HG03571 (cell line): ENCODE results near the gene SPATA18.
A peak's percentile ranks its signal among the peaks of the same experiment; 100 is the strongest.
"Not testable (repeated sequence)": the region's sequence is repeated elsewhere in the genome, so short reads cannot be mapped to it uniquely, and the experiment has no call there.

Experiments
- ATAC-seq: cut with Tn5 transposase; IDR thresholded peaks from one replicate; pipeline ENCODE4 v1.9.1; 2021; ENCODE audit not compliant: unreplicated experiment

Gene SPATA18

DNA sequence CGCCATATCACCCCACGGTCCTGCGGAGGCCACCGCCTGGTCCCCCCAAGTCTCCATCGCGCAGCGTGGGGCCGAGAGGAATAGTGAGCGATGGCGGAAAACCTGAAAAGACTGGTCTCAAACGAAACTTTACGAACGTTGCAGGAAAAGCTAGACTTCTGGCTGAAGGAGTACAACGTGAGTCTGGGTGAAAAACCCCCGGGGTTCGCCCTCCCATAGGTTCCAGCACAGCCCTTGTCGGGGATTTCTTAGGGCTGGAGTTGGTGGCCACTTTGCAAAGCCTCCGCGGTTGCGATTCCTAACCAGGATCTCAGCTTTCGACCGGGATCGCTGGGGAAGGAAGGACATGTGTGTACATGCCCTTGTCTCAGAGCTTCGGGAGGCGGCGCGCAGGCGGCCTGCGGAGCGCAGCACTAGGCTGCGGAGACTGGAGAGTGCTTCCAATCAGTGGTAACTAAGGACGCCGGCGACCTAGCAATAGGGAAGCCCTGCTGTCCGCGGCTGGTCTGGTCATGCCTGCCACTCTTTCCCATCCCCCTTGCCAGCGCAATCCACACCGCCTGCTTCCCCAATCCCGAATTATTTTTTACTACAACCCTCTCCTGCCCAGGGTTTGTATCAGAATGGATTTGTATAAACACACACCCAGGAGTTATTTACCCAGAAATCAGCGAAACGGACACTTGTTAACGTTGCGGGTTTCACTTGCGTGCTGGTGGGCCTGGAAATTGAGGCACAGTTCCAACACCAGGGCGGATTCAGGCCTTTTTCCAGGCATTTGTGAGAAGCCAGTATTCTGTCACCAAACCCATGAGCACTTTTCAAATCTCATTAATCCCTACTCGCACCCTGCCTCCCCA, 741 bp downstream of the SPATA18 start:
- ATAC-seq = peak; percentile 49

DNA sequence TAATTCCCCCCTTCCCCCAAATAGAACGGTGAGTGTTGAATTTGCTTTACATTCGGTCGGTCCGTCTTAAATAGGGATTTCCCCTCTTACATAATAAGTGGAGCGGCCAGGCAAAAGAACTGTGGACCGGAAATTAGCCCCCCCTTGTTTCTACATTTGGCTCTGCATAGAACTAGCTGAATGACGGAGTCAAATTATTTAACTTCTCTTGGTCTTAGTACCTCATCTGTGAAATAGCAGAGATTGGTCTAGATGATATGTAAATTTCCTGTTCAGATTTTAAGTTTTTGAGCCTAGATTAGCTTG, 1.3 kb downstream of the SPATA18 start:
- no peak for ATAC-seq

DNA sequence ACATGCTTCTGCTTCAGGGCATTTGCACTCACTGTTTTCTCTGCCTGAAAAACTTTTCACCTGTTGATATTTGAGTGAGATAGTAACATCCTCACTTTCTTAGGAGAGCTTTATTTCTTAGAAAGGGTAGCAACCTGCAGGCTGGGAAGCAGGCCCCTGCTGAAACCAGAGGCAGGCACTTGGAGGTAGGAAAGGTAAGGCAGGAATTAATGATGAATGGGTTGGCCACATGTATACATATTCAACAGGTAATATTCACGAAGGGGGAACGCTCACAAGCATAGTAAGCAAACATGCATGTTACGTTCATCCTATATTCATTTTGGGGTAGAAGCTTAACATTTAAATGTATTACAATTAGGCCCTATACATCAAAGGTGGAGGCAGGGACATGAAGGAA, 3.1 kb downstream of the SPATA18 start:
- ATAC-seq = no peak

DNA sequence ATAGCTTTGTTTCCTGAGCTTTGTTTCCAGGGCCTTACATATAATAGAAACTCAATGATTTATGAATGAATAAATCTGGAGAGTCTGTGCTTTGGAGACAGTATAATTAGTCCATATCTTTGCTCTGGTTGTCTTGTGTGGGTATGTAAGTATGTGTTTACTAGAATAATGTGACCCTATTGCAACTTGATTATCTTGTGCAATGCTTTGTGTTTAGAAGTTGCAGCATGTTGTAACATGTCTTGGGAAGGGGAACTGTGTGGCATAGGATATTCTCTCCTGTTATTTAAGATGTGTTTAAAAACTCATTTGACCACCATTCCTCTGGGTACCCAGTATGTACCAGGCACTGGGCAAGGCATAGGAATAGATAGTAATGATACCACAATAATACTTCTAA, 6.1 kb downstream of the SPATA18 start:
- ATAC-seq = no peak

DNA sequence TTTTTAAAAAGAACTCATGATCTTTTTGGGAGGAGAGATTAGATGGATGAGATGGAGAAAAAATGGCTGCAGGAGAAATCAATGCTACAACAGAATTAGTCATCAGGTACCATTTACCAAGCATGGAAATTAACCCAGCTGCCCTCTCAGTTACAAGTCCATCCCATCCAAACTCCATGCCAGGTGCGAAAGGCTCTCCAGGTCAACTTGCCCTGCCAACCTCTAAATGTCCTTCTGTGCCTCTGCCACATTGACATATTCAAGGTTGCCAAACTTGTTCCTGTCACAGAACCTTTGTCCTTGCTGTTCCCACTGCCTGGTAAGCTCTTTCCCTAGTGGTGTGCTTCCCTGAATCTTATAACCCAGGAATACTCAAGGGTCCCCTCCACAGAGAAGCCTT, 7.2 kb downstream of the SPATA18 start:
- ATAC-seq = no peak

DNA sequence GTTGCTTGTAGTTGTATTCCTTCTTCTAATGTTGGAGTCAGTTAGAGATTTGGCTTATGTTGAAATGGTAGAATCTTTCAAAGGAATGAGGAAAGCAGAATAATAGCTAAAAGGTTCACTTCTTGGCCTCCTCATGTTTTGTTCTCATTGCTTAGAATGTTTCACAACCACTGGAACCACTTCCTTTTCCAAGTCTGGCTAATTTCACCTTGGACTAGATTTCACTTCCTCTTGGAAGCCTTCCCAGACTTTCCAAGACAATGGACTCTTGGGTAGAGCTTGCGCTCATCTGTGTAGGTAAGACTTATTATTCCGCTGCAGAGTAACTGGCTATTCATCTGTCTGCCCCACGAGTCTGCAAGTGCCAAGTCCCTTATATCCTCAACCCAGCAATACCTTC, 8.3 kb downstream of the SPATA18 start:
- no peak for ATAC-seq

DNA sequence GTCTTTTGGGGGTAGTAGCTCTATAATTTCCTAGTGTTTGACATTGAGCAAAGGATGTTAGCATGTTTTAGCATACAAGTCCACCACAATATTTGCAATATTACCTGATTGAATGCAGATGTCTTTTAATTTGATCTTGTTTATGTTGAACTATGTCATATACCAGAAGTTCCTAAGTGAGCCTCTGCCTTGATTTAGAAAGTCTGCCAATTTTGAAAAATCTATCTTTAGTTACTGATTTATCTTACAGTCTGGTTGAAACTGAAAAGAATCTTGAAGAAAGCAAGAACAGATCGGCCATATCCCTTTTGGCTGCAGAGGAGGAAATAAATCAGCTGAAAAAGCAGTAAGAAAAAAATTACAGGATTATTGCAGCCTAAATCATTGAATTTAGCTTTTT, 18.5 kb downstream of the SPATA18 start:
- no peak for ATAC-seq

DNA sequence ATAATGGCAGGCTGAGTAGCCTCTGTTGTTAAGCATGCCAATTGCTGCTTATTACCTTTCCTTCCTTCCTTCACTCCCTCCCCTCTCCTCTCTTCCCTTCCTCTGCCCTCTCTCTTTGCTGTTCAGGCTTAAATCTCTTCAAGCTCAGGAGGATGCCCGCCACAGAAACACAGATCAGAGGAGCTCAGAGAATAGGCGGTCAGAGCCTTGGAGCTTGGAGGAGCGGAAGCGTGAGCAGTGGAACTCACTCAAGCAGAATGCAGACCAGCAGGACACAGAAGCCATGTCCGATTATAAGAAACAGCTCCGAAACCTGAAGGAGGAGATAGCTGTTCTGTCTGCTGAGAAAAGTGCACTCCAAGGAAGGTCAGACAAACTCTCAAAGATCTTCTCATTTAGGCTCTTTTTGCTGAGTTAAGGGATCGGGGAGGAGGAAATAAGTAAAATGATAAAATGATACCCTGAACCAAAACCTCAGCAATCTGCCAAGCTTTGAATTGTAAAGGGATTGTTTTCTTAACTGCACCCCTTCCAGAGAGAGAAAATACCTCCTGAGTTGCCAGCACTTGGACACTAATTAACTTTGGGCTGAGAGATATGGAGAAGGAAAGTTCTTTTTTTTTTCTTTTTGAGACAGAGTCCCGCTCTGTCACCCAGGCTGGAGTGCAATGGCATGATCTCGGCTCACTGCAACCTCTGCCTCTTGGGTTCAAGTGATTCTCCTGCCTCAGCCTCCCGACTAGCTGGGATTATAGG, 20.9 kb downstream of the SPATA18 start:
- no peak for ATAC-seq

DNA sequence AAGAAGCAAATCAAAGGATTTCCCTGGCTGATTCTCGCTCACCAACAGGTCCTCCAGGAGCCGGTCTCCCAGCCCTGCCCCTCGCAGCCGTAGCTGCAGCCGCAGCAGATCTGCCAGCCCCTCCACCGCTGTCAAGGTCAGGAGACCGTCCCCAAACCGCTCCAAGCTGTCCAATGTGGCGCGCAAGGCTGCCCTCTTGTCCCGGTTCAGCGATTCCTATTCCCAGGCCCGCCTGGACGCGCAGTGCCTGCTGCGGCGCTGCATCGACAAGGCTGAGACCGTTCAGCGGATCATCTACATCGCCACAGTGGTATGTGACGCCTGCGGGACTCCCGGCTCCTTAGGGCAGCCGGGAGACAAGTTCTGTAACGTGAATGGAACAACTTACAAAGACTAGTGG, 25.6 kb downstream of the SPATA18 start:
- ATAC-seq = no peak

DNA sequence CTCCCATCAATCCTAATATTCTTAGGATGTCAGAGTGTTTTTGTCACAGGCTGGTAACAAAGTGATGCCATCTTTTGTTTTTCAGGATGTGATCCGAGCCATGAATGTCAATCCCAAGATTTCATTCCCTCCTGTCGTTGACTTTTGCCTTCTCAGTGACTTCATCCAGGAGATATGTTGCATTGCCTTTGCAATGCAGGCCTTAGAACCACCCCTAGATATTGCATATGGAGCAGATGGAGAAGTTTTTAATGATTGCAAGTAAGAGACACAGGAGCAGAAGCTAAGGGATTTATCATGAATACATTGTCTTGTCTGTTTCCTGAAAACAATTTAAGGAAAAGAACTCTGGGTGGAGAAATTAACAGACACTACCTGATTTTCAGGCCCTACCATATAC, 28.6 kb downstream of the SPATA18 start:
- ATAC-seq = no peak

DNA sequence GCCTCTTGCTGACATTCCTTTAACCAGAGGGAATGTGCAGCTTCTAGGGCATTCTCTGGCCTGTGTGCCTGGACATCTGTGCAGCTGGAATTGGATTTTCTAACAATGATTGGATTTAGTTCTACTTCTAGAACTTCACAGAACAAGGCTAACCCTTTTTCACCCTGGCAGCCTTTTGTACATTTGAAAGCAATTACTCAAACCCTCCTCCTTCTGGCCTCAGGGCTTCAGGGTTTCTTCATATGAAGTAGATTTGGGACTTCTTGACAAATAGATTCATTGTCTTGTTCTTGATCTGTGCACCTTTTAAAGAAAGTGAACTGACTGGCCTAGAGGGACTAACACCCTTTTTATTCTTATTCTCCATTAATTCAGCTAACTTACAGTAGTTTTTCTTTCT, 30.1 kb downstream of the SPATA18 start:
- ATAC-seq = no peak

DNA sequence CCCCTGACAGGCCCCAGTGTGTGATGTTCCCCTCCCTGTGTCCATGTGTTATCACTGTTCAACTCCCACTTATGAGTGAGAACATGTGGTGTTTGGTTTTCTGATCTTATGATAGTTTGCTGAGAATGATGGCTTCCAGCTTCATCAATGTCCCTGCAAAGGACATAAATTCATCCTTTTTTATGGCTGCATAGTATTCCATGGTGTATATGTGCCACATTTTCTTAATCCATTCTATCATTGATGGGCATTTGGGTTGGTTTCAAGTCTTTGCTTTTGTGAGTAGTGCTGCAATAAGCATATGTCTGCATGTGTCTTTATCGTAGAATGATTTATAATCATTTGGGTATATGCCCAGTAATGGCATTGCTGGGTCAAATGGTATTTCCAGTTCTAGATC, 35.3 kb downstream of the SPATA18 start:
- not testable (repeated sequence) for ATAC-seq

DNA sequence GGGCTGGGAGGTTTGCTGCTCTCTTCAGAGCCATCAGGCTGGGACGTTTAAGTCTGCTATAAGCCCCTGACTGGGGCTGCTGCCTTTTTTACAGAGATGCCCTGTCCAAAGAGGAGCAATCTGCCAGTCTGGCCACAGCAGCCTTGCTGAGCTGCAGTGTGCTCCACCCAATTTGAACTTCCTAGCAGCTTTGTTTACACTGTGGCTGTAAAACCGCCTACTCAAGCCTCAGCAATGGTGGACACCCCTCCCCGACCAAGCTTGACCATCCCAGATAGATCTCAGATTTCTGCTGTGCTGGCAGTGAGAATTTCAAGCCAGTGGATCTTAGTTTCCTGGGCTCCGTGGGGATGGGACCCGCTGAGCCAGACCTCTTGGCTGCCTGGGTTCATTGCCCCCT, 40.7 kb downstream of the SPATA18 start:
- no peak for ATAC-seq

DNA sequence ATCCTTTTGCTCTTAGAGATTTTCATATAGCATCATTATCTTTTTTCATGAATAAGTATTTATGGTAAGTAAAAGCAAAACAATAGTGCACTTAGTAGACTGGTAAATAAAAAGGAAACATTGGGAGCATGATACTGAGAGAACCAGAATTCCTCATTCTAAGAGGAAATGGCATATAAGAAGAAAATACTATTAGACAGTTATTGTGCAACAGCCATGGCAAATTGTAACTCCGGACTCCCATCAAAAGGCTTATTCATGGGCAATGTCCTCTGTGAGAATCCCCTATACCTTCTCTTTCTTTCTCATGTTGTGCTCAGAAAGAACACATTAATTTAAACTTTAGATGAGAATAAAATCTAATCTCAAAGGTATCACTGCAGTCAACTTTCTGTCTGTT, 42.4 kb downstream of the SPATA18 start:
- ATAC-seq = no peak

DNA sequence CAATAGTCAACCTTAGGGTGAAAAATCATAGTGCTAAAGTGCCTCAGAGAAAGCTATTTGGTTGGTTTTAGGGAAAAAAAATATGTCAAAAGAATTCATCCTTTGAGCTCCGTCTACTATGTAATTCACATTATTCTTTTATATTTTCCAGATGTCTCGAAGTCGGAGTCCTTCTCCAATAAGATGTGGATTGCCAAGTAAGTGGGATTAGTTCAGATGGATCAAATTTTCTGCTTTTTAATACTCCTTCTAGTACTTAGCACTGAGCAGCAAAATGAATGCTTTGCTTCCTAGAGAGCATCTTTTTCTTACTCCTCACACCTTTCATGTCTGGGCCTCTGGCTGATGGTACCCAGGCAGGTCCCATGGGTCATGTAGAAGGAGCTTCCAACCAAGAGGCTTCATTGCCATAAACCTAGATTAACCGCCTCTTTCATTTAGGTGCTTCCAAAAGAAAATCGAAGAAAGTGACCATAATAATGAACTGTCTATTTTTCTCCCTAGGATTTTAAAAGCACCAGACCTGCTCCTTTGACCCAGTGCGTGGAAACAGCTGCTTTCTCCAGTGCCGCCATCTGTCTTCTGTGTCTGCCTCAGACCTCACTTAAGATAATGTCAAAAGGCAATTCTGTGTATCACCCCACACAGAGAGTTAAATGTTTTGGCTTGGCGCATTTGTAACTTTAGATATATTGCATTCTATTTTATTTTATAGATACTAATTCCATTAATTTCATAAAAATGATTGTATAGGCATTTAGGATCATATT, 43.5 kb downstream of the SPATA18 start:
- ATAC-seq = no peak

DNA sequence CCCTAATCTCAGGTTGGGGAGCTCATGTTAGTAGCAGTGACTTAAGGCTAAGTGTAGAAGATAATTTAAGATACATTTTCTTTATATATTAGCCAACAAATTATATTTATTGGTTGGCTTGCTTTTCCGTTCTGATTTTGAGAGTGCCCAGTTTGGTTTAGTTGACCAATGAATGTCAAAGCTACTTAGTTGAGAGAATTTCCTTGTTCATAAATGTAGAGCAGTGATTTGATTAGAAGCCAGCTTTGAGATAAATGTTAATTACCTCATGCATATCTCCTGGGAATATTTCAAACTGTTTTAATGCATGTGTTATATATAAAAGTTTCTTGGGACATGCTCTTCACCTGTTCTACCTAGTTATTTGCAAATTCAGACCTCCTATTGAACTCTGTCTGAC, 44.3 kb downstream of the SPATA18 start:
- ATAC-seq = no peak

DNA sequence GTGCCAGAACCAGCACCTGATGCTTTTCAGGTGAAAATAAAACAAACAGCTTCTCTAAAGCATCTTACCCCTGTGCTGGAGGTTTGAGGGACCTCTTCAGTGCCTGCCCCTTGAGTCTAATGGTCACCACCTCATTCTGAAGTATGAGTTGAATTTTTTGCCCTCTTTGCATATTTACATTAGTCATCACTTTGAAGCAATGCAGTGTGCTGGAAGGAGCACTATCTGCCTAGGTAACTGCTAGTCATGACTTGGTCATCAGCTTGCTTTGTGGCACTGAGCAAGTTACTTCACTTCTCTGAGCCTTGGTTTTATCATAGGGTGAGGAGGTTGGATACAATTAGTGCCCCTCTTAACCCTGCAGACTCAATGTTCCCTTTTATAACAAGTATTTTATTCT, 44.9 kb downstream of the SPATA18 start:
- no peak for ATAC-seq

DNA sequence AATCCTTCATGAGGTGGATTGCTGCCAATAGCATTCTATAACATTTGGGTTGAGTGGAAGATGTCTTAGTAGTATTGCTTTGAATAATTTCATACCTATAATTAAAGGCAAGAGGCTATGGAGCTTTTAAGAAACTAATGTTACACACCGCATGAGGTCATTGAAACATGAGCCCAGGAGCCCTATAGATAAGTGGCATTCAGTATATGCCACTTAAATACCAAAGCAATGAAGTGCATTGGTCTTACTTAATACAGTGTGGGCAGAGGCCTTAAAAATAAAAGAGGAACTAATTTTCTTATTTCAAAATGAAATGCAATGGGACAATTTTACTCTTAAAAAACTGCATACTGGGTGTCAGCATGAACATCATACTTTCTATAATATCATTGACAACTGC, 47.5 kb downstream of the SPATA18 start:
- ATAC-seq = no peak

DNA sequence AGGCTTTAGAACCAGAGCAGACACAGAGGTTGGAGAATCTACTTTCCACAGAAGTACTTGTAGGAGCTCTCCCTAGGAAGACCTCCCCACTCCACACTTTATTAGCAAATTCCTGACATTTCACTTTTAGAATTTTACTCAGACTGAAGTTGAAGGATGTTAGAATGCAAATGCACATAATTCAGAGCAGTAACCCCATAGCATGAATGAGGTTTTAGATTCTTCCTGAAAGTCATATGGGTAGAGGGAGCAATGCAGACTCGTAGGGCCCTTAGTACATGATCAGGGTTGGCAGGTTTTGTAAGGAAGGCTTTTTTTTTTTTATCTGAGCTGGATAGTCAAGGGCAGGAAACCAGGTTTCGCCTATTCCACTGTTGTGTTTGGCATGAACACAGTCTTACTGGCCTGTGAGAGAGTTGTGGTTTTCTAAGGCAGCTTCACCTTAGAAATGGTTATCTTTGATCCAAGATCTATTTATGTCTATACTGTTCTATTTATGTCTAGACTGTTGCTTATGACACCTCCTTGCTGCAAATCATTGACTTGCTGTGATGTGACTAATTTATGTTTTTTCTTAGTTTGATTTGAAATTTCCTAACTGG, 48.9 kb downstream of the SPATA18 start:
- ATAC-seq = no peak

DNA sequence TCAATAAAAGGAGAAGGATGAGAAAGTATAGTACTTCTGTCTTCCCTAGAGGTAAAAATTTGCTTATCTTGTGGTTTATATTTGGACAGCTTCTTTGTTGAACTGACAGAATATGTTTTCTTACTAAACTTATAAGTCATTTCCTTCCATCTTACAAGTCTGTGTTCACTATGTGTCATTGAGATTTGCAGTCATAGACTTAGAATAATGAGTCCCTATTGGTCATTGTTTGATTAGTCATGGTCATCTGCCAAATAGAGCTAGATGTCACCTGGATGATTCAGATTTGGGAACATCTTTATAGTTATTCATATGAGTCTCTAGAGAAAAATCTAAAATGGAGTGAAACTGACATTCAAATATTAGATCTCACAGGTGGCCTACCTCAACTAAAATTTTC, 51.5 kb downstream of the SPATA18 start:
- ATAC-seq = no peak

DNA sequence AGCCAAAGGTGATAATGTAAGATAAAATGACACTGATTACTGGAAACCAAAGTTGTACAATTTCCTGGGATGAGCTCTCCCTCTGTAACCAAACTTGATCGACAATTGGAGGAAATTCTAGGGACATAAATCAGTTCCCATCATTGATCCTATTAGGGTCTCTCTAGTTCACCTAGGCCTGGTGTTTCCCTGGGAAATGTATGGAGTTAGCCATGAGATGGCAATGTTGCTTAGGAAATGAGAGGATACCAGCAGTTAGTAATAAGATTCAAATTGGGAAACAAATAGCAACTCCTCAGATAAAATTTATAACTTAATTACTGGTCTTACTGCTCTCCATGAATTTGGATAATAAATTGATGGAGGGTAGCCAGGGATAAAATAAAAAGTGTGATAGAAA, 52.2 kb downstream of the SPATA18 start:
- no peak for ATAC-seq

DNA sequence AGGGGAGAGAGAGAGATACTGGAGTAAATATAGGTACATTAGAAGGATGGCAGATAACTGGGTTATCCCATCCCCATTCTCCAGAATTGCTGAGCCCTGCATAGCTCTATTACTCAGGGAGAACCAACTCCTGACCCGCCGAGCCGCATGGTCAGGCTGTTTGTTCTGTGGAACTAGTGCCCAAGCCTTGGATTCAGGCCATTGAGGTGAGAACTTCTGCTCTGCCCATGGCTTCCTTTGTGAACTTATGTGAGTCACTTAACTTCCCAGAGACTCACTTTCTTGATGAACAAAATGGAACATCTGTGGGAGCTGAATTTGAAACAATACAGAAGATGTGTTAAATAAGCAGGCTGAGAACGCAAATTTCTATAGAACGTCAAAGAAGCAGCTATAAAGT, 54.2 kb downstream of the SPATA18 start:
- ATAC-seq = no peak
